ENCODE results near the gene GRAMD1B. TPM values are rescaled to one million over a fixed set of nuclear protein-coding genes. Genes with fewer than 3 reads are reported as not detected.

The GRAMD1B gene
- total RNA-seq, 2 donors from 2014 or later, result 2.1 to 5.7 TPM

DNA sequence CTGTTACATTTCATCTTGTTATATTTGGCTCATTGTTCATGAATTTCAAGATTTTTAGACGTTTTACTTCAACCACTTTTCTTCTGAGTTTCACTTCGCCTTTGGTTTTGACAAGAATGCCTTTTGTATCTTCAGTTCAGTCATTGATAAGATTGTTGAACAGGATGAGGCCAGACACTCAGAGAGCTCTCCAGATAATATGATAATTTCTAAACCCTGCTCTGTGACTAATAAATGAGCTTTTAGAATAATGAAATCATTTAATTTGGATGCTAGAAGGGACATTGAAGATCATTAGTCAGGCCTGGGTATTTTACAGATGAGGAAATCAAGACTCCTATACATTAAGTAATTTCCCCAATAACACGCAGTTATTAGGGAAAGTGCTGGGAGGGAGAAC, 37.2 kb upstream of the GRAMD1B start:
- no peaks in the 10 kb centered on the region for H3K9me3 ChIP-seq
- H3K27ac ChIP-seq, result no peak overlapping the region
- H3K4me3 ChIP-seq, result no peak overlapping the region
- H3K4me1 ChIP-seq (ENCODE audit: control insufficient read depth in 1 of 2, low read depth in 2 of 2), result no peaks in the 10 kb centered on the region
- ATAC-seq (ENCODE audit: insufficient number of reproducible peaks, low FRiP score, low read depth), result no peak
- no peaks in the 10 kb centered on the region for H3K27me3 ChIP-seq (replicated peaks; ENCODE audit: insufficient read depth)
- TF ChIP-seq, protein P1, sequence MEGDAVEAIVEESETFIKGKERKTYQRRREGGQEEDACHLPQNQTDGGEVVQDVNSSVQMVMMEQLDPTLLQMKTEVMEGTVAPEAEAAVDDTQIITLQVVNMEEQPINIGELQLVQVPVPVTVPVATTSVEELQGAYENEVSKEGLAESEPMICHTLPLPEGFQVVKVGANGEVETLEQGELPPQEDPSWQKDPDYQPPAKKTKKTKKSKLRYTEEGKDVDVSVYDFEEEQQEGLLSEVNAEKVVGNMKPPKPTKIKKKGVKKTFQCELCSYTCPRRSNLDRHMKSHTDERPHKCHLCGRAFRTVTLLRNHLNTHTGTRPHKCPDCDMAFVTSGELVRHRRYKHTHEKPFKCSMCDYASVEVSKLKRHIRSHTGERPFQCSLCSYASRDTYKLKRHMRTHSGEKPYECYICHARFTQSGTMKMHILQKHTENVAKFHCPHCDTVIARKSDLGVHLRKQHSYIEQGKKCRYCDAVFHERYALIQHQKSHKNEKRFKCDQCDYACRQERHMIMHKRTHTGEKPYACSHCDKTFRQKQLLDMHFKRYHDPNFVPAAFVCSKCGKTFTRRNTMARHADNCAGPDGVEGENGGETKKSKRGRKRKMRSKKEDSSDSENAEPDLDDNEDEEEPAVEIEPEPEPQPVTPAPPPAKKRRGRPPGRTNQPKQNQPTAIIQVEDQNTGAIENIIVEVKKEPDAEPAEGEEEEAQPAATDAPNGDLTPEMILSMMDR (IDR thresholded peaks at IDR 0.05), result no peak
- H3K36me3 ChIP-seq, result no peaks in the 10 kb centered on the region
- no peak for DNase-seq (ENCODE audit: low spot score)

DNA sequence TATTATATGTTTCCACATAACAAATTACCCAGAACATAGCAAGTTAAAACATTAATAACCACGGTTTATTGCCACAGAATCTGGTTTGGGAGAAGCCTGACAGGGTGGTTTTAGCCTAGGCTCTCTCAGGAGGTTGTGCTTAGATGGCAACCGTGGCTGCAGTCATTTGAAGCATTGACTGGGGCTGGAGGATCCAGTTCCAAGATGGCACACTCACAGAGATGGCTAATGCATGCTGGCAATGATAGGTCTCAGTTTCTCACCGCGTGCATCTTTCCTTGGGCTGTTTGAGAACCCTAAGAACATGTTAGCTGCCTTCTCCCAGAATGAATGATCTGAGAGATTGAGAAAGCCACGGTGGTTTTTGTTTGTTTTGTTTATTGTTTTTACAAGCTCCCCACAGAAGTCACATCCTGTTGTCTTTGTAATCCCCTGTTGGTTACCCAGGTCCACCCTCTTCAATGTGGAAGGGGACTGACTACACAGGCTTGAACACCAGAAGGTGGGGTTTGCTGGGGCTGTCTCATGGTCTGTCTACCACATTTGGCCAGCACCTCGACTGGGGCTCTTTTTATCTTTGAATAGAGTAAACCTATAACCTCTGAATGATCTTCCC, 36.6 kb upstream of the GRAMD1B start:
- no peaks in the 10 kb centered on the region for H3K9me3 ChIP-seq

DNA sequence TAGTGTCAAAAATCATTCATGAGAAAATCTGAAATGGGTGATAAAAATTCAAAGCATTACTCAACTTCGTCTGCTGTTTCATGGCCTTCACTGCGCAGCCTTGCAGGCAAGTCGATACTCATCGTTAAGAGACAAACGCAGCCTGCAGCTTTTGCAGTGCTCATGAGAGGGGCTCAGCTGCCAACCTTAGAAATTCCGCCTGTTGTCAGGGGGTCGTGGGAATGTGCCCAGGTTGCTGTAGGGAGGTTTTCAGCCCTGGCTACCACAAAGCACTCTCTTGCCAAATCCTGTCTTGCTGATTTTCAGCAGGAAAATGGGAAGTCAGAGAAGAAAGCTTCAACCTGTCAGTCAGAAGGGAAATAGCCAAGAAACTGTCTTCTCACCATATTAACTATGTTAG, 25.4 kb upstream of the GRAMD1B start:
- TF ChIP-seq, protein P1 (IDR thresholded peaks at IDR 0.05), result no peak
- no peaks in the 10 kb centered on the region for H3K36me3 ChIP-seq
- H3K27ac ChIP-seq, result no peak overlapping the region
- no peak overlapping the region for H3K4me3 ChIP-seq
- no peaks in the 10 kb centered on the region for H3K9me3 ChIP-seq
- no peak for DNase-seq (ENCODE audit: low spot score)
- H3K4me1 ChIP-seq (ENCODE audit: control insufficient read depth in 1 of 2, low read depth in 2 of 2), result no peaks in the 10 kb centered on the region
- no peak for ATAC-seq (ENCODE audit: insufficient number of reproducible peaks, low FRiP score, low read depth)
- H3K27me3 ChIP-seq (replicated peaks; ENCODE audit: insufficient read depth), result no peaks in the 10 kb centered on the region

More for the DNA sequence above, 36.6 kb upstream of the GRAMD1B start:
- TF ChIP-seq, protein P1 (IDR thresholded peaks at IDR 0.05), result no peak
- Histone ChIP-seq H3K27ac (no peak overlapping the region), H3K4me3 (no peak overlapping the region), H3K36me3 (no peaks in the 10 kb centered on the region), H3K4me1 (ENCODE audit: control insufficient read depth in 1 of 2, low read depth in 2 of 2) (no peaks in the 10 kb centered on the region), H3K27me3 (replicated peaks; ENCODE audit: insufficient read depth) (no peaks in the 10 kb centered on the region)
- no peak for ATAC-seq (ENCODE audit: insufficient number of reproducible peaks, low FRiP score, low read depth)
- no peak for DNase-seq (ENCODE audit: low spot score)

DNA sequence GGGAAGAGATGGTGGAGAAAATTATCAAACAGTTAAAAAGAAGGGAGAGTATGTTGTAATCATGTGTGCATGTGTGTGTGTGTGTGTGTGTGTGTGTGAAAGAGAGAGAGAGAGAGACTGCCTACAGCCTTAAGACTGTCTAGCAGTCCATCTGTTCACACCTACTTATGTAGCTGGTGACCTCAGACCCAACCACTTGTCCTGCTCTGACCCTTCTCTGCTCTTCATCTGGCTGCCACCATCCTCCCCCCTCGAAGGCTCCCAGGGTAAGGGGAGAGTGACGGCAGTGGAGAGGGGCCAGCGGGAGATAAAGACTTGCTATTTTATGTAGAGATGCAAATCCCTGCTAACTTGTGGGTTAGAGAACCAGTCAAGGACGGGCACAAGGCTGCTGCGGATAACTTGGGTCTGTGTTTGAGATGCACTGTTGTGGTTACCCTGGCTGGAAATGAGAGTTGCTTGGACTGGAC, 24.9 kb upstream of the GRAMD1B start:
- ATAC-seq (ENCODE audit: insufficient number of reproducible peaks, low FRiP score, low read depth) (no peak), DNase-seq (ENCODE audit: low spot score) (no peak)
- H3K4me1 ChIP-seq (ENCODE audit: control insufficient read depth in 1 of 2, low read depth in 2 of 2), result no peaks in the 10 kb centered on the region
- no peak overlapping the region for H3K4me3 ChIP-seq
- no peaks in the 10 kb centered on the region for H3K9me3 ChIP-seq
- TF ChIP-seq, protein P1 (IDR thresholded peaks at IDR 0.05), result no peak
- no peaks in the 10 kb centered on the region for H3K27me3 ChIP-seq (replicated peaks; ENCODE audit: insufficient read depth)
- no peak overlapping the region for H3K27ac ChIP-seq
- H3K36me3 ChIP-seq, result no peaks in the 10 kb centered on the region

DNA sequence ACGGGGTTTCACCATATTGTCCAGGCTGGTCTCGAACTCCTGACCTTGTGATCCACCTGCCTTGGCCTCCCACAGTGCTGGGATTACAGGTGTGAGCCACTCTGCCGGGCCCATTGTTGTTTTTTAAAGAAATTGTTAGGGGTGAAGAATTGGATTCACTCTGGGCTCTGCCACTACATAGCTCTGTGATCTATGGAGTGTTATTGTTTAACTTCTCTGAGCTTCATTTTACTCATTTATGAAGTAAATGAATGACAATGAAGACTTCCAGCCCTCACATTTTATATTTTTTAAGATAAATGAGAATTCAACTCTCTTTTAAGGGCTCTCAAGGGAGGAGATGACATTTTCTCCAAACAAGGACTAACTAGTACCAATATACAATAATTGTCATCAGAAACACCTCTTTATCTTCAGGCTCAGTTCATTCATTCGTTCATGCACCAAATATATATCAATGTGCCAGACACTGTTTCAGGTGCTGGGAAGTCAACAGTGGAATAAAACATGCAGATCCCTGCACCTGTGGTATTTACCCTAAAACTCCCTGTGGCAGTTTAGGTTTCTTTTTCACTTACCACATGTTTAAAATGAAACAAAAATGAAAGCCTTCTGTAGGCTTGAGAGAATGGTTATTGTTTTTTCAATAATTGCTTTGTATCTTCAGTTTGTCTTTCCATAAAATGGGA, 23.5 kb upstream of the GRAMD1B start:
- no peak overlapping the region for H3K4me3 ChIP-seq
- no peaks in the 10 kb centered on the region for H3K36me3 ChIP-seq
- no peaks in the 10 kb centered on the region for H3K27me3 ChIP-seq (replicated peaks; ENCODE audit: insufficient read depth)
- DNase-seq (ENCODE audit: low spot score) (no peak), ATAC-seq (ENCODE audit: insufficient number of reproducible peaks, low FRiP score, low read depth) (no peak)
- H3K4me1 ChIP-seq (ENCODE audit: control insufficient read depth in 1 of 2, low read depth in 2 of 2), result no peaks in the 10 kb centered on the region
- no peak overlapping the region for H3K27ac ChIP-seq
- H3K9me3 ChIP-seq, result no peaks in the 10 kb centered on the region
- TF ChIP-seq, protein P1 (IDR thresholded peaks at IDR 0.05), result no peak
